CD4-positive, CD25-positive, alpha-beta regulatory T cell (primary cell): ENCODE measurements around the gene VRK3. TPM values are rescaled to one million over a fixed set of nuclear protein-coding genes. Genes with fewer than 3 reads are reported as not detected.

ENCODE experiments used
- ATAC-seq, 2 donors: fragments of 150-1000 bp; cut with Tn5 transposase; one replicate each; pipeline ENCODE4 v1.10.0; 2021; ENCODE audit warnings: low read depth in 2 of 2, moderate number of reproducible peaks in 2 of 2, moderate library complexity in 1 of 2
- DNase-seq, 3 donors: peaks; one replicate each; pipeline versions ENCODE4 v3.0.0 to v3.0.0-alpha.2; 2012 to 2022; ENCODE audit warnings: mixed read lengths in 1 of 3
- H3K27ac ChIP-seq: one replicate; pipeline ENCODE4 v1.7.0; 2013; ENCODE audit warnings: mild to moderate bottlenecking, low read length; ENCODE audit not compliant: insufficient read depth, poor library complexity, severe bottlenecking
- H3K27me3 ChIP-seq: one replicate; pipeline ENCODE4 v1.7.0; 2013; ENCODE audit warnings: low read length; ENCODE audit not compliant: control insufficient read depth, insufficient read depth
- H3K36me3 ChIP-seq: one replicate; pipeline ENCODE4 v1.7.0; 2013; ENCODE audit warnings: mild to moderate bottlenecking, low read length, moderate library complexity; ENCODE audit not compliant: control insufficient read depth, insufficient read depth
- H3K4me1 ChIP-seq: 2 replicates; pipeline ENCODE4 v1.7.0; 2013; ENCODE audit warnings: mild to moderate bottlenecking, low read length; ENCODE audit not compliant: insufficient read depth, control insufficient read depth, poor library complexity, severe bottlenecking
- H3K4me3 ChIP-seq: one replicate; pipeline ENCODE4 v1.7.0; 2013; ENCODE audit warnings: low read depth, mild to moderate bottlenecking, low read length, moderate library complexity
- H3K9me3 ChIP-seq, 2 experiments: 1 replicate in 1 of 2; 2 replicates in 1 of 2; pipeline ENCODE4 v1.7.0; 2013; ENCODE audit warnings: low read length in 2 of 2, mild to moderate bottlenecking in 1 of 2, moderate library complexity in 1 of 2; ENCODE audit not compliant: control insufficient read depth in 2 of 2
- H3K27ac Mint-ChIP-seq, 3 donors: one replicate each; pipeline ENCODE4 v1.8.0; 2020 to 2022; ENCODE audit warnings: mild to moderate bottlenecking in 3 of 3, mixed read lengths in 3 of 3, moderate library complexity in 2 of 3
- H3K27me3 Mint-ChIP-seq: one replicate; pipeline ENCODE4 v1.8.0; 2022; ENCODE audit warnings: mild to moderate bottlenecking, mixed read lengths
- H3K36me3 Mint-ChIP-seq: one replicate; pipeline ENCODE4 v1.8.0; 2020; ENCODE audit warnings: mixed read lengths
- H3K4me1 Mint-ChIP-seq, 4 donors: one replicate each; pipeline ENCODE4 v1.8.0; 2020 to 2022; ENCODE audit warnings: mixed read lengths in 4 of 4, mild to moderate bottlenecking in 1 of 4
- H3K4me3 Mint-ChIP-seq, 4 donors: one replicate each; pipeline ENCODE4 v1.8.0; 2020 to 2022; ENCODE audit warnings: mild to moderate bottlenecking in 4 of 4, mixed read lengths in 4 of 4, moderate library complexity in 3 of 4
- H3K9me3 Mint-ChIP-seq, 7 donors: one replicate each; pipeline ENCODE4 v1.8.0; 2020 to 2022; ENCODE audit warnings: mixed read lengths in 7 of 7, mild to moderate bottlenecking in 3 of 7, moderate library complexity in 2 of 7
- polyA plus RNA-seq, 4 donors: library from polyadenylated mRNA; unstranded; fragments of 300-500 nt; fragmentation: Illumina TruSeq; gene quantifications; one replicate each; pipeline ENCODE4 v1.2.3, GENCODE V29; 2021
- total RNA-seq: library from RNA; stranded (reverse); gene quantifications from one replicate; pipeline ENCODE4 v1.2.3, GENCODE V29; 2022

The VRK3 gene
- total and polyA plus RNA-seq, 5 donors from 2014 or later, result 87.9 to 99.9 (median 94.4) TPM

- no peaks in the 10 kb centered on the region for H3K27me3 ChIP-seq
- no peak overlapping the region for H3K4me3 ChIP-seq
- H3K27ac ChIP-seq, result no peak overlapping the region
- H3K36me3 ChIP-seq, result peaks cover 69% of the 10 kb centered on the region
- DNase-seq, result no peak
- H3K9me3 Mint-ChIP-seq, result peaks cover 0 to 2% (median 0%) of the 10 kb centered on the region in 7 donors
- H3K4me1 Mint-ChIP-seq, result peaks cover 0 to 11% (median 4%) of the 10 kb centered on the region in 4 donors
- no peaks in the 10 kb centered on the region for H3K27me3 Mint-ChIP-seq
- no peak overlapping the region for H3K4me3 Mint-ChIP-seq
- H3K36me3 Mint-ChIP-seq, result peaks cover 58% of the 10 kb centered on the region
- H3K4me1 ChIP-seq, result no peaks in the 10 kb centered on the region
- H3K9me3 ChIP-seq, result no peaks in the 10 kb centered on the region
- H3K27ac Mint-ChIP-seq, result no peak overlapping the region
- no peak for ATAC-seq
Measured at GRCh38 chr19:49986354-49986753, 38.8 kb downstream of the VRK3 start.

- Histone ChIP-seq H3K4me1 (no peaks in the 10 kb centered on the region), H3K27me3 (no peaks in the 10 kb centered on the region), H3K27ac (no peak overlapping the region), H3K36me3 (peaks cover 64% of the 10 kb centered on the region), H3K4me3 (no peak overlapping the region), H3K9me3 (no peaks in the 10 kb centered on the region)
- no peak overlapping the region for H3K27ac Mint-ChIP-seq
- peaks cover 53% of the 10 kb centered on the region for H3K36me3 Mint-ChIP-seq
- peaks cover 0 to 2% (median 0%) of the 10 kb centered on the region in 7 donors for H3K9me3 Mint-ChIP-seq
- no peak for ATAC-seq
- DNase-seq, result no peak
- peaks cover 0 to 11% (median 4%) of the 10 kb centered on the region in 4 donors for H3K4me1 Mint-ChIP-seq
- no peak overlapping the region for H3K4me3 Mint-ChIP-seq
- H3K27me3 Mint-ChIP-seq, result no peaks in the 10 kb centered on the region
Measured at GRCh38 chr19:49985871-49986270, 39.3 kb downstream of the VRK3 start.

DNA sequence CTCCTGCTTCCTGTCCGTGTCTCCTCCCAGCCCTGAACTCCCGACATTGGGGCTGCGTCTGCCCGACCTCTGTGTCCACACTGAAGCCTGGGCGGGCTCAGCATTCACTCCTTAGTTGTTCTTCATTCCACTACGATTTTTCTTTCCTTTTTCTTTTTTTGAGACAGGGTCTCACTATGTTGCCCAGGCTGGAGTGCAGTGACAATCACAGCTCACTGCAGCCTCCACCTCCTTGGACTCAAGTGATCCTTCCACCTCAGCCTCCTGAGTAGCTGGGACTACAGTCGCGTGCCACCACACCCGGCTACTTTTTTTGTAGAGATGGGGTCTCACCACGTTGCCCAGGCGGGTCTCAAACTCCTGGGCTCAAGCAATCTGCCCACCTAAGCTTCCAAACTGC, 40.7 kb downstream of the VRK3 start:
- peaks cover 57% of the 10 kb centered on the region for H3K36me3 ChIP-seq
- H3K36me3 Mint-ChIP-seq, result peaks cover 43% of the 10 kb centered on the region
- ATAC-seq (no peak), DNase-seq (no peak)
- H3K27me3 Mint-ChIP-seq, result no peaks in the 10 kb centered on the region
- no peaks in the 10 kb centered on the region for H3K27me3 ChIP-seq
- H3K27ac ChIP-seq, result no peak overlapping the region
- H3K4me3 Mint-ChIP-seq, result no peak overlapping the region
- peaks cover 0 to 2% (median 0%) of the 10 kb centered on the region in 7 donors for H3K9me3 Mint-ChIP-seq
- no peak overlapping the region for H3K4me3 ChIP-seq
- H3K27ac Mint-ChIP-seq, result no peak overlapping the region
- peaks cover 0 to 11% (median 4%) of the 10 kb centered on the region in 4 donors for H3K4me1 Mint-ChIP-seq
- H3K9me3 ChIP-seq, result no peaks in the 10 kb centered on the region
- H3K4me1 ChIP-seq, result no peaks in the 10 kb centered on the region

GRCh38 chr19:49983645-49984229, 41.4 kb downstream of the VRK3 start:
- Histone ChIP-seq H3K27me3 (no peaks in the 10 kb centered on the region), H3K9me3 (no peaks in the 10 kb centered on the region), H3K4me3 (no peak overlapping the region), H3K27ac (no peak overlapping the region), H3K36me3 (peaks cover 57% of the 10 kb centered on the region), H3K4me1 (no peaks in the 10 kb centered on the region)
- no peak overlapping the region for H3K27ac Mint-ChIP-seq
- peaks cover 36% of the 10 kb centered on the region for H3K36me3 Mint-ChIP-seq
- H3K27me3 Mint-ChIP-seq, result no peaks in the 10 kb centered on the region
- H3K9me3 Mint-ChIP-seq, result peaks cover 0 to 2% (median 0%) of the 10 kb centered on the region in 7 donors
- DNase-seq, result peak; percentile 64 to 69 (median 66)
- H3K4me1 Mint-ChIP-seq, result peaks cover 0 to 10% (median 4%) of the 10 kb centered on the region in 4 donors
- no peak overlapping the region for H3K4me3 Mint-ChIP-seq
- ATAC-seq, result peak; percentile 71 to 78

- H3K36me3 ChIP-seq, result peaks cover 58% of the 10 kb centered on the region
- no peak overlapping the region for H3K27ac Mint-ChIP-seq
- ATAC-seq (no peak), DNase-seq (no peak)
- H3K9me3 Mint-ChIP-seq, result no peaks in the 10 kb centered on the region
- peaks cover 26% of the 10 kb centered on the region for H3K36me3 Mint-ChIP-seq
- no peaks in the 10 kb centered on the region for H3K9me3 ChIP-seq
- H3K27me3 Mint-ChIP-seq, result no peaks in the 10 kb centered on the region
- H3K4me1 Mint-ChIP-seq, result peaks cover 0 to 5% (median 2%) of the 10 kb centered on the region in 4 donors
- H3K27me3 ChIP-seq, result no peaks in the 10 kb centered on the region
- no peak overlapping the region for H3K4me3 ChIP-seq
- no peak overlapping the region for H3K27ac ChIP-seq
- no peak overlapping the region for H3K4me3 Mint-ChIP-seq
- H3K4me1 ChIP-seq, result no peaks in the 10 kb centered on the region
Measured at GRCh38 chr19:49981603-49982593, 43.3 kb downstream of the VRK3 start.

DNA sequence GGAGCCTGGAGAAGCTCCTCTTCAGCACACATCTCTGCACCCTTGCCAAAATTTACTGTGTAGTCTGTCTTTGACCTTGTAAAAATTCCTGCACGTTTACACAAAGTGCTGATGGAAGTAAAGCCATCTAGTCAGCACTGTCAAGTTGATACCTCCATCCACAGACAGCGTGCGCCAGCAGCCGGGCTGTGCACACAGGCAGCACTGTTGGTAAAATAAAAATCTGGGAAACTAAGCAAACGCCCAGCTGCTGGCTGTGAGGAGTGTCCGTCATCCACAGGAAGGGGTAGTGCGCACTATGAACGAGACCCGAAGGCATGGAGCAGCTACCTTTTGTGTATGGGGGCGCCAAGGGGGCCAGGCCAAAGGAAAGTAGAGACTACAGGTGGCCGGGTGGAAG, 46.8 kb downstream of the VRK3 start:
- Mint-ChIP-seq H3K27ac (no peak overlapping the region), H3K36me3 (peaks cover 22% of the 10 kb centered on the region), H3K9me3 (no peaks in the 10 kb centered on the region), H3K4me1 (peaks cover 0 to 3% (median under 1%) of the 10 kb centered on the region in 4 donors), H3K4me3 (no peak overlapping the region), H3K27me3 (no peaks in the 10 kb centered on the region)
- H3K4me3 ChIP-seq, result no peak overlapping the region
- ATAC-seq (no peak), DNase-seq (no peak)
- H3K27ac ChIP-seq, result no peak overlapping the region
- H3K4me1 ChIP-seq, result no peaks in the 10 kb centered on the region
- no peaks in the 10 kb centered on the region for H3K27me3 ChIP-seq
- H3K9me3 ChIP-seq, result no peaks in the 10 kb centered on the region
- H3K36me3 ChIP-seq, result peaks cover 48% of the 10 kb centered on the region

DNA sequence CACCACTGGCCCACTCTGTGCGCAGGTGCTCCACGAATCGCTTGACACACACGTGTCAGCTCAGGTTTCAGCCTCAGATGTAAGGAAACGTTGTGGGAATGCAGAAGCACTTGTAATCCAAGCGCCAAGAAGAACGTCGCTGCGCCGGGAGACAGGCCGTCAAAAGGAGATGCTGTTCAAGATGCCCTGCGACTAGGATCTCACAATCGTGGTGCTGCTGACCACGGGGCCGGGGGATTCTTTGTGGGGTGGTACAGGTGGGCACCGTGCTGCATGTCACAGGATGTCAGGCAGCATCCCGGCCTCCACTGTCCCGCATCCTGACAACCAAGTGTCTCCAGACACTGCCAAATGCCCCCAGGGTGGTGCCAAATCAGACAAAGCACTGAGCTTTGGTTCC, 47.3 kb downstream of the VRK3 start:
- DNase-seq (no peak), ATAC-seq (no peak)
- Histone ChIP-seq H3K4me3 (no peak overlapping the region), H3K36me3 (peaks cover 48% of the 10 kb centered on the region), H3K27ac (no peak overlapping the region), H3K27me3 (no peaks in the 10 kb centered on the region), H3K9me3 (no peaks in the 10 kb centered on the region), H3K4me1 (no peaks in the 10 kb centered on the region)
- peaks cover 0 to 3% (median under 1%) of the 10 kb centered on the region in 4 donors for H3K4me1 Mint-ChIP-seq
- no peak overlapping the region for H3K27ac Mint-ChIP-seq
- peaks cover 22% of the 10 kb centered on the region for H3K36me3 Mint-ChIP-seq
- H3K9me3 Mint-ChIP-seq, result no peaks in the 10 kb centered on the region
- no peaks in the 10 kb centered on the region for H3K27me3 Mint-ChIP-seq
- H3K4me3 Mint-ChIP-seq, result no peak overlapping the region
